ENCODE results near the gene MDM2.

The MDM2 gene

DNA sequence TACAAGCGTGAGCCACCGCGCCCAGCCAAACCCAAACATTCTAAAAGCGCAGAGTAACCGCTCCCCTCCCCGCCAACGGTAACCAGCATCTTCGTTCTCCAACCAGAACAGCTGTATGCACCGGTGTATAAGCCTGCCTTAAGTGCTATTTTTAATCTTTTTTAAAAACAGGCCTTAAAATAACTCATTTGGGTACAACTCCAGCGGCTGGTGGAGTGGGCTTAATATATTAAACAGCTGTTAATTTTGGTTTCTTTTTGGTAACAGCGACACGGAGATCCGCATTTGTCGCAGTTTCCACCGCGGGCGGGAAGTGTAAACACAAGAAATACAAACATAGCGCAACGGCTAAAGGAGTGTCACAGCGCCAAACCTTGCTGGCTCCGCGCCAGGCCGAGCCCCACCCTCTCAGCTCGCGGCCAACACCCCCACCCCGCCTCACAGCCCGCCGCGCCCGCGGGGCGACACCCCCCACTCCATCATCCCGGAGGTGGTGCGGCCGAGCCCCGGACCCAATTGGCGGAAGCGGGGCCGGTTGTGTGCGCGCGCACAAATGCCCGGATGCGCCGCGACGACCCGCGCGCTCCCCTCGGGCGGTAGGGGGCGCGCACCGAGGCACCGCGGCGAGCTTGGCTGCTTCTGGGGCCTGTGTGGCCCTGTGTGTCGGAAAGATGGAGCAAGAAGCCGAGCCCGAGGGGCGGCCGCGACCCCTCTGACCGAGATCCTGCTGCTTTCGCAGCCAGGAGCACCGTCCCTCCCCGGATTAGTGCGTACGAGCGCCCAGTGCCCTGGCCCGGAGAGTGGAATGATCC, at the start of gene MDM2:
Gene MDM2 (plus strand): TSS at position 602 of the 812 bp plus-strand sequence. CDS start 301 bp downstream, outside the sequence.
- peak; percentile 92 for DNase-seq (ENCODE audit: low read depth, low spot score)

DNA sequence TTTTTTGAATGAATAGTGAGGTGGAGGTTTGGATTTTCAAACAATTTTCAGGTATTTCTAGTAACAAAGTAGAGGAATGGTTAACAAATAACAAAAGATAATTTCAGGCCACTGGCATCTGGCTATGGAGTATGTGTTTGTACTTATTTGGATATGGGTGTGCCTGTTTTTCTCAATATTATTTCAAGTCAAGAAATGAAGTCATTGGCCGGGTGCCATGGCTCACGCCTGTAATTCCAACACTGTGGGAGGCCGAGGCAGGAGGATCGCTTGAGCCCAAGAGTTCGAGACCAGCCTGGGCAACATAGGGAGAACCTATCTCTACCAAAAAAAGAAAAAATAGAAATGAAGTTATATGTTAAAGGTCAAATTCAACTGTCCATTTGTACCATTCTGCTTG, 48.1 kb upstream of the MDM2 start:
- DNase-seq (ENCODE audit: low read depth, low spot score), result no peak

DNA sequence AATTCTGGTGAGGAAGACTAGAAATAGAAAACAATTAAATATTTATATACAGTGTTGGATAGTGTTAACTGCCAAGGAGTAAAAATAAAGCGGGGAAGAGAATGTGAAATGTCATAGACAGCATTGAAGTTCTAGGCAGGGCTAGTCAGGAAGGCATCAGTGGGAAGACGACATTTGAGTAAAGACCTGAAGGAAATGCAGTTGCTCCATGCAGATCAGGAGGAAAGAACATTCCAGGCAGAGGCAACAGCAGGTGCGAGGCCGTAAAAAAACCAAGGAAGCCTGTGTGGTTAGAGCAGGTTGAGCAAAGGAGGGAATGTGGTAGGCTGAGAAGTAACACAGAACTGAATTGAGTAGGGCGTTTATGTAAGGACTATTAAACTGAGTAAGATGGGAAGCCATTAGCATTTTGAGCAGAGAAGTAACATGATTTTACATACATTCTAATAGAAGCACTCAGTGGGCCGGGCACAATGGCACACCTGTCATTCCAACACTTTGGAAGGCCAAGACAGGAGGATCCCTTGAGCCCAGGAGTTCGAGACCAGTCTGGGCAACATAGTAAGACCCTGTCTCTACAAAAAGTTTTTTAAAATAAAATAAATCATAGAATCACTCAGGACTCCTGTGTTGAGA, 47.1 kb upstream of the MDM2 start:
- DNase-seq (ENCODE audit: low read depth, low spot score), result no peak

DNA sequence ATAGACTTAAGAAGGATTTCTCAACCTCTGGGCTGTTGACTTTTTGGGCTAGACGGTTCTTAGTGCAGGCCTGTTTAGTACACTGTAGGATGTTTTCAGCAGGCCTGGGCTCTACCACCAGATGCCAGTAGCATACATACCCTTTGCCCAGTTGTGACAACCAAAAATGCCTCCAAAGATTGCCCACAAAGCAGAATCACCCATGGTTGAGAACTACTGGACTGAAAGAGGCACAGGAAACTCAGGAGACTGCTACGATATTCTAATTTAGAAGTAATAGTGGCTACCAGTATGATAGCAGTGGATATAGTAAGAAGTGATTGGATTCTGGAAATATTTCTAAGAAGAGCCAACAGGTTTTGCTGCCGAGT, 46.5 kb upstream of the MDM2 start:
- DNase-seq (ENCODE audit: low read depth, low spot score), result no peak

DNA sequence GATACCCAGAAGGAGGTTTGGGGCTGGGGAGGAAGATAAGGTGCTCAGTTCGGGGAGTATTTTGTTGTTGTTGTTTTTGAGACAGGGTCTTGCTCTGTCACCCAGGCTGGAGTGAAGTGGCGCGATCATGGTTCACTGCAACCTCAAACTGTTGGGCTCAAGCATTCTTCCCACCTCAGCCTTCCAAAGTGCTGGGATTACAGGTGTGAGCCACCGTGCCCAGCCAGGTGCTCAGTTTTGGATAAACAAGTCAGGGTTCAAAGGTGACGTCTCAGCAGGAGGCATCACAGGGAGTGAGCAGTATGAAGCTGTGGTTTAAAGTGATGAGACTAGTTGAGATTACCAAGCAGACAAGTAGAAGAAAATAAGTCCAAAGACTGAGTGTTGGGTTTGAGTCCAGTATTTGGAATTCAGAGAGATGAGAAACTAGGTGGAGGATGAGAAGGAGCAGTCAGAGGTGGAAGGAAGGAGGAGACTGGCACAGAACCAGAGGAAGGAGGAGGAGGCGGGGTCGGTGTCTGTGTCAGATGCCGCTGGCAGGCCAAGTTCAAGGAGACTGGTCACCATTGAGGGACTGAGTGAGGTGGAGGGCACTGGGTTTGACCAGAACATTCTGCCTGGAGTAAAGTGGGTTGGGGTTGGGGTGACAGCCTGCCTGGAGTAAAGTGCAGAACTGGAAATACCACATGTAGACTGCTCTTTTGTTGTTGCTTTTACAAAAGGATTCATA, 45.9 kb upstream of the MDM2 start:
- no peak for DNase-seq (ENCODE audit: low read depth, low spot score)

DNA sequence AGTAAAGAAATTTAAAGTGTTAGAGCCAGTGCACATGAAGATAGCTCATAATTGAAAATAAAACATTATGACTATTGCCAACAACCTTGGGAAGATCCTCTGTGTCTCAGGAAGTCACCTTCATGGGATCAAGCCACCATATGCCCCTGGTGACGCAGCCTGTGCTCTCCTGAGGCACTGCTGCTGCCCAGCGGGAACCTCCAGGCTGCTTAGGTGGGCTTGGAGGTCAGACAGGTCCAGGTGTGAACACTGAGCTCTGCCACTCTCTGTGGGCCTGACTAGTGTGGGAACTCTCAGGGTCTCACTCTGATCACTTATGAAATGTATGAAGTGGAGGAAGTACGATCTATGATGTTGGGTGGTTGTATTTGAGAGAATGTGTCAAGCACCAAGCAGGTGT, 45.3 kb upstream of the MDM2 start:
- DNase-seq (ENCODE audit: low read depth, low spot score), result no peak

DNA sequence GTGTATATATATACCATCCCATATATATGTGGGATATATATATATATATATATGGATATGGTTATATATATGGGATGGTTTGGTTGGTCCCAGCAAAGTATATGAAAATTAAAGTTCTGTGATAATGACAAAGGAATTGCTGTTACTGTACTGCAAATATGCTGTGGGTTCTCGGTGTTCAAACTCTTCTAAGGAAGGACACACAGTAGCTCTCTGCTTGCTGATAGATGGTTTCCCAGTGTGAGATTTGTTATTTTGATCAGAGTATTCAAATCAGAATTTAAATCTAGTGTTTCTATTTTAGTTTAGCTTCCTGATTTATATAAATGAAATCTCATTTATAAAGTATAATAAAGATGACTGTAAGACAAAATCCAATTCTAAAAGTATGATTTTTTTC, 42.3 kb upstream of the MDM2 start:
- DNase-seq (ENCODE audit: low read depth, low spot score), result no peak

DNA sequence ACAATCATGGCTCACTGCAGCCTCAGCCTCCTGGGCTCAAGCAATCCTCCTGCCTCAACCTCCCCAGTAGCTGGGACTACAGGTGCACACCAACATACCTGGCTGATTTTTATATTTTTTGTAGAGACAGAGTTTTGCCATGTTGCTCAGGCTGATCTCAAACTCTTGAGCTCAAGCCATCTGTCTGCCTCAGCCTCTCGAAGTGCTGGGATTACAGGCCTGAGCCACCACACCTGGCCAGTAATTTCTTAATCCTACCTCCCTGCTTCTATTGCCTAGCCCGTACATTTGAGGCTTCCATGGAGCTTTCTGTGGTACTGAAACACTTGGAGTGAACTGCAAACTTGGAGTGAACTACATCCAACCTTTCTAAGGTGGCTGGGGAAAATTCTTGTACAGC, 41.3 kb upstream of the MDM2 start:
- DNase-seq (ENCODE audit: low read depth, low spot score), result no peak

DNA sequence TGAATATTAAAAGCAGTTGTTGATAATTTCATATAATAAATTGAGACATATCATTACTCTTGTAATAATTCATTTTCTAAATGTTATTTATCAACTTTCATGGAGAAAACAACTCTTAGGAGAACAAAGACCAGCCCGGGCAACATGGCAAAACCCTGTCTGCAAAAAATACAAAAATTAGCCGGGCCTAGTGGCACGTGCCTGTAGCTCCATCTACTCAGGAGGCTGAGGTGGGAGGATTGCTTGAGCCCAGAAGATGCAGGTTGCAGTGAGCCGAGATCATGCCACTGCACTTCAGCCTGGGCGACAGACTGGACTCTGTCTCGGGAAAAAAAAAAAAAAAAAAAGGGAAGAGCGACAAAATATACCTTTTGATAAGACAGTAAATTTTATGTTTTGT, 40.8 kb upstream of the MDM2 start:
- no peak for DNase-seq (ENCODE audit: low read depth, low spot score)

DNA sequence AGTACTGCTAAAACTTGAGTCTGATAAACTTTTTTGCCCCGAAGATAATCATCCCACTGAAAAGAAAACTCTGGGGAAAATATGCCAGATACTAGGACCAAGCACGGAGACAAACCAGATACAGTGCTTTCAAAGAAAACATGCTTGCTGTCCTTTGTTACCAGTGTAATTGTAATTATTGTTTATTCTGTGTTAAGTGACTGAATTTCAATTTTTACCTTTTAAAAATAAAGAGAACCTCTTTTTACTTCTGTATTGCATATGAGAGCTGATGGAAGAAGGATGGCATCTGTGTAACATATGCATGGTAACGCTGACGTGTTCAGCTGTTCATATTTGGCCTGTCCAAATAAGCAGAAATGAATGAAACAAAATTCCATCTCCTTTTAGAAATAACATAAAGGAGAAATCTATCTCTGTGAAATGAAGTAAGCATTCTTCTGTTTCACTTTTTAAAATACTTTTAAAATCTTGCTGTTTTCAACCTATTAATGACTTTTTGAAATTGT, 39.5 kb upstream of the MDM2 start:
- DNase-seq (ENCODE audit: low read depth, low spot score), result no peak

DNA sequence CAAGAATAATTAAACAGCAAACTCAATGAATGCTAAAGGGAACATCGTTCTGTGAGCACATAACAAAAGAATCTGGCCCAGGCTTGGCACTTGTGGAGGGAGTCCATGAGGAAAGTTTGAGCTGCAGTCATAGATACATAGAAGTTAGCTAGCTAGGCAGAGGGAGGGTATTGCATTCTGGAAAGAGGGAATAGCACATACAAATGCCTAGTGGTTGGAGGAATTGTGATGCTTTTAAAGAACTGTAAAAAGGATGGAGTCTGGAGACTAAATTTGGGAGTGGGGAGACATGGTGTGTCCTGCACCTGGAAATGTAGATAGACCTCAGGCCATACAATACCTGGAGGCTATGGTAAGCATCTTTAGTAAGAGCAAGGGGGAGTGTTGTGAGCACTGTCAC, 38.0 kb upstream of the MDM2 start:
- DNase-seq (ENCODE audit: low read depth, low spot score), result no peak

DNA sequence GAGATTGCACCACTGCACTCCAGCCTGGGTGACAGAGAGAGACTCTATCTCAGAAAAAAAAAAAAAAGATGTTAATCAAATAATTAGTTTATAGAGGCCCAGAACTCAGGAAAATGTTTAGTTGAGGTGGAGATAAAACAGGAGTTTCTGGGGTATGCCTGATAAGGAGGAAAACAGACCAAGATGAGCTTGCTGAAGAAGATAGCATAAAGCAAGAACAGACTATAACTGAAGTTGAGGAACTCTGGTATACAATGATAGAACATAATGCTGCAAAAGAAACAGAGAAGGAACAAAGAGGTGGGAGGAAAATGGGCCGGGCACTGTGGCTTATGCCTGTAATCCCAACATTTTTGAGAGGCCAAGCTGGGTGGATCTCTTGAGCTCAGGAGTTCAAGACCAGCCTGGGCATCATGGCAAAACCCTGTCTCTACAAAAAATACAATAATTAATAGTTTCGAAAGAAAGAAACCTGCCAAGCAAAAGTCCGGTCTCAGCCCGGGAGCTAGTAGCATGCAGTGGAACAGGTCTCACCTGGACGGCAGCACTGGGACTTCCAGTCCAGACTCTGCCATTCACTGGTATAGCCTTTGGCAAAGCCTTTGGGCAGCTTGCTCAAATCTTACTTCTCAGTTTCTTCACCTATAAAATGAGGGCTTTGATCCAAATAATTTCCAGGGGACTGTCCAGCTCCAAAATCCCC, 36.6 kb upstream of the MDM2 start:
- DNase-seq (ENCODE audit: low read depth, low spot score), result no peak

DNA sequence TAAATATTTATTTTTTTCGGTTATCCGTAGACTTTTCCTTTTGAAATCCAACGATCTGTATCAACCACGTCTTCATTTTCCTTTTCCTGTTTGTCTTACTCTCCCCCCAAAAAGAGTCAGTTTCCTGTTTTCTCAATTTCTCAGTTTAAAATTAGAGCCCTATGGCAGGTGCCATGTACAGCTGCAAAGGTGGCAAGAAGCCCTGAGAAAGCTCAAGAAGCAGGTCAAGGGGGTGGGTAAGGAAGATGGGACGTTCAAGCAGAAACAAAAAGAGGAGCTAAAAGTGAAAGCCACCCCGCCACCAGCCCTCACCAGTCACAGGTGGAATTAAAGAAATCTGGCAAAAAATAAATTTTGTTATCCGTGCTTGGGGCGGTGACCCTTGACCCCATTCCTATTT, 35.3 kb upstream of the MDM2 start:
- DNase-seq (ENCODE audit: low read depth, low spot score), result no peak

DNA sequence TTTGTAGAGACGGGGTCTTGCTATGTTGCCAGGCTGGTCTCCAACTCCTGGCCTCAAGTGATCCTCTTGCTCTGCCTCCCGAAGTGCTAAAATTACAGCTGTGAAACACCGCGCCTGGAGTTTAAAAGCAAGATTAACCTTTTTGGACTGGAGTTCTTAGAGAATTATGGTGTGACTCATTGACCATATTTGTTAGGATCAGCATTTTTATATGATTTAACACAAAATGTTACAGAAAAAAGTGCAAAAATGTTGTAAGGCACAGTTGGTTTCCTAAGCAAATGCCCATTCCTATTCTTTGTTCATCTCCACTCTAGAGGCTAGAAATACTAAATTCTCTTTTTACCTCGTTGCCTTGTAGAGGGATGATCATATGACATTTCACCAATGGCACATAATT, 34.4 kb upstream of the MDM2 start:
- DNase-seq (ENCODE audit: low read depth, low spot score), result no peak

DNA sequence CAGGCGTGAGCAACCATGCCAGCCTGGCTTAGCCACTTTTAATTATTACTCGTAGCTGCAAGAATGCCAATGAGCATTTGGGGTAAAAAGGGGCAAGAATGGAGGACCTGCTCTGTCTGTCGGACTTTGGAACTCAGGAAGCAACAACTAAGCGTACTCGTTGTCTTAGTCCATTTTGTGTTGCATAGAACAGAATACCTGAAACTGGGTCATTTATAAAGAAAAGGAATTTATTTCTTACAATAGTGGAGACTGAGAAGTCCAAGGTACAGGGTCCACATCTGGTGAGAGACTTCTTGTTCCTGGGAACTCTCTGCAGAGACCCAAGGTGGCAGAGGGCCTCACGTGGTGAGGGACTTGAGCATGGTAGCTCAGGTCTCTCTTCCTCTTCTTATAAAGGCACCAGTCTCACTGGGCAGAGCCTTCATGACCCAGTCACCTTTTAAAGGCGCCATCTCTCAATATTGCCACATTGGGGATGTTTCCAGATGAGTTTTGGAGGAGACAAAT, 32.8 kb upstream of the MDM2 start:
- DNase-seq (ENCODE audit: low read depth, low spot score), result no peak

DNA sequence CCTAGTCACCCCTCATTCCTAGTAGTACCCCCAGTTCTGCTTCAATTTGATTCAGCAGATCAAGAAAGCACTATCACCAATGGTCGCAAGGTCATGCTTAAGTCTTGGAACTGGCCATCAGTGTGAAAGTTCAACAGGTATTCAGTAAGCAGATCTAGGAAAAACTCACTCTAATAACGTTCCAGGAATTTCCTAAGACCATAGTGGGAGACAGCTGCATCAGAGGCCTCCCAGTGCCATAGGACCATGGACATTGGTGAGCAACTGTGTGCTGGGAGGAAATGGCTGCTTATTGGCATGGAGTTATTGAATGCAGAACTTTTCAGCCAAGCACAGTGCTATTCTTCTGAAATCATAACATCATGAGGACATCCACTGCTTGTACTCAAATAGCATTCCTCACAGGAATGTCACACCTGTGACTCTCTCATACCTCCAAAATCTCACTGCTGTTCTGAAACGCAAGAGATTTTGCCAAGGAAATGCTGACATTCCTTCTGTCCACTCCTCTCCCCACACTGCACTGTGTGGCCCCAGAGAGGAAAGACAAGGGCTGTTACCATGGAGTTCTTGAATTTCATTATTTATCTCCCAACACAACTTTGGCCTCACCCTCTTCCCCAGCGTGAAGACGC, 30.9 kb upstream of the MDM2 start:
- DNase-seq (ENCODE audit: low read depth, low spot score), result no peak

DNA sequence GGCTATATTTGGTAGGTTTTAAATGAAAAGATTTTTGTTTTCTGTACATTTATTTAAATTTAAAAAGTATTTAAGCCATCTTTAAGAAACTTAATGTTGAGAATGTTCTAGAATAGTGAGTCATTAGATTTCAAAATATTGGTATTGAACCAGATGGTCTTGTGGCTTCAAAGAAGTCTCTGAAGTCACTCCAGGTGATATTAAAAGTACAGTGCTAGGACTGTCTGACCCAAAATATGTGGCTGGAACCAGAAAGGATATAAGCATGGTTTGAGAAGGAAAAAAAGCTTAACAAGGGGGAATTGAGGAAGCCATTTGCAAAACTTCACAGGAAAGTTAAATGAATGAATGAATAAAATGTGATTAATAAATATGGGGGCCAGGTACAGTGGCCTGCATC, 28.7 kb upstream of the MDM2 start:
- DNase-seq (ENCODE audit: low read depth, low spot score), result no peak

DNA sequence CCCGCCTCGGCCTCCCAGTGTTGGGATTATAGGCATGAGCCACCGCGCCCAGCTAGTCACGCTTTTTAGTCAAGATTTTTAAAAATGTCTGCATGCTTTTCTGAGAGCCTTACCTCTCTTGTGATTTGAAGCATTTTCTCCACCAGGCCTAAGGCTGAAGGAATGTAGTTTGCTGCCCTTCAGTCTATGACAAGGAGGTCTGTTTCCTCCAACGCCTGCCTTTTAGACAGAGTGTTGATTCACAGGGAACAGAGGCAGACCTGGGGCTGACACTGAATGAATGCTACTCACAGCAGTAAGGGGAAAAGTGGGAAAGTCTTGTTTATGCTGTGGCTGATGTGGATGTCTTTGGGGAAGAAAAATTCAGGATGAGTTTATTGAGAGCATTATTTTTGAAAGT, 27.2 kb upstream of the MDM2 start:
- DNase-seq (ENCODE audit: low read depth, low spot score), result no peak

DNA sequence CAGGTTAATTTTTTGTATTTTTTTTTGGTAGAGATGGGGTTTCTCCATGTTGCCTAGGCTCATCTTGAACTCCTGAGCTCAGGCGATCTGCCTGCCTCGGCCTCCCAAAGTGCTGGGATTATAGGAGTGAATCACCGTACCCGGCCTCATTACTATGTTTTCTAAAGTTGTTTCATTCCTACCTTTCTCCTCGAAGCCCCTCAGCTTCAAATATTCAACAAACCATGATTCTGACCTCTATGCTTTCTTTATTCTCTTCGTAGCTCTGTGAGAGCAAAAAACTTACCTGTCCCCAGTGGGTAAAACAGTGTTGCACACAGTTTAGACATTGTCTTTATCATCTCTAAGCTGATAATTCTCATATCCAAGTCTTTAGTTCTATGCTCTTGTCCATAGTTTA, 26.2 kb upstream of the MDM2 start:
- no peak for DNase-seq (ENCODE audit: low read depth, low spot score)

DNA sequence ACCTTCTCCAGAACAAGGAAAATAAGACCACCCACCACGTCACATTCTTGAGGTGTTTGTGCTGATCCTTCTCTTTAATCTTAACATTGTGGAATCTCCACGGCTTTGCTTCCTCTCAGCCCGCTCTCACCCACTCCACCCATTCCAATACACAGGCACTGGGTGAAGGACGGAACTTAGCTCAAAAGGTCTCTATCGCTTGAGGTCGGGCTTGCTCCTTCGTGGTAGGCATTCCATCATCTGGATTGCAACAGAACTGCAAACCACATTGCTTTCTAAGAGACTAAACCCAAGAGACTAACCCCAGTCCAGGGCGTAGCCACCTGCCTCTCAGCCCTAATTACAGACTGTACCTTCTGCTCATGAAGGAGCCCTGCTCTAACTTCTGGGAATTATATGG, 24.0 kb upstream of the MDM2 start:
- DNase-seq (ENCODE audit: low read depth, low spot score), result no peak

DNA sequence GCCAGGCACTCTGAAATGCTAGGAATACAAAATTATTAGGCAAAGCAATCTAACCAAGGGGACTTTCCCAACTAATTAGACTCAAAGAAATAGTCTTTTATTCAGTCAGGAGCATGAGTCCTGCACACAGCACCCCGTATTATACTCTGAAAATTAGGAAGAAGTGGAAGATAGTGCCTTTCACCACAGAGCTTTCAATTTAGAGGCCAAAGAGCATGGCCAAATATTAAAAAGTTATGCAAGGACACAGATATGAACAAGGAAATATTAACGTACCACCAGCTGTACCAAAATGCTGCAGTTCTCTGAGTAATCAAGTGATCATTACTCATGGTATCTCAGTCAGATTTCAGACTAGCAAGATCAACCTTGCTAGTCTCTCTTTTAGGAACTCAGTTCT, 22.6 kb upstream of the MDM2 start:
- DNase-seq (ENCODE audit: low read depth, low spot score), result no peak

Data from activated CD4-positive, CD25-positive, alpha-beta regulatory T cell treated with anti-CD3 and anti-CD28 coated beads, Interleukin-2, amount 50 U/mL, for 16 hours (primary cell).